ENCODE data around the gene INO80.
A peak's percentile ranks its signal among the peaks of the same experiment; 100 is the strongest.

INO80 gene

DNA sequence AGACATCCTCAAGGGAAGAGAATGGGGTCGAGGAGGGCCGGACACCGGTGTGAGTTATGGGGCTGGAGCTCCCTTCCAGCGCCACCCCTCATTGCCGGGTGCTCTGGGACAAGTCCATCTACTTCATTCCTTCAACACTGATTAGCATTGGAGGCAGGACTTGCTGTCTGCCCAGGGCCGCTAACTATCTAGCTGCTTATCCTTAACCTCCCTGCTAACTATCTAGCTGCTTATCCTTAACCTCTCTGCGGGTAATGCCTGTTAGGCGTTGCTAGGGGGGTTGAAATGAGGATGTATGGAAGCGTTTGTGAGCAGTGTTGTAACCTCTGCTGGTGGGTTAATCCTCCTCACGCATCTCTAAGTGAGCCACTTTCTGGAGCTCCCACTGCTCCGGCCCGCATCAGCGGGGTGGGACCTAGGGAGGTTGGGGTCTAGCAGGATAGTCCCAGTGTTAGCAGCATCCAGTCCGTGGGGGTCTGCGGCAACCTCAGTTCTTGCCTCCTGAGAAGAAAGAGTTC is 173.7 kb downstream of the INO80 start:
- no peak for ATAC-seq
- TF ChIP-seq BACH2 (CRISPR knock-in tag; IDR thresholded peaks at IDR 0.05; ENCODE audit: borderline replicate concordance) (no peak), TOX (CRISPR knock-in tag; IDR thresholded peaks at IDR 0.05; ENCODE audit: borderline replicate concordance) (no peak), ZFP3 (CRISPR knock-in tag; IDR thresholded peaks at IDR 0.05) (no peak), PPARA (CRISPR knock-in tag; IDR thresholded peaks at IDR 0.05; ENCODE audit: borderline replicate concordance) (no peak), ZNF8 (CRISPR knock-in tag; IDR thresholded peaks at IDR 0.05) (no peak), TCF4 (CRISPR knock-in tag; IDR thresholded peaks at IDR 0.05; ENCODE audit: borderline replicate concordance) (no peak), ZNF565 (CRISPR knock-in tag; conservative IDR thresholded peaks at IDR 0.05; ENCODE audit: low read depth) (no peak), RARB (CRISPR knock-in tag; IDR thresholded peaks at IDR 0.05) (no peak), ARNTL (CRISPR knock-in tag; IDR thresholded peaks at IDR 0.05; ENCODE audit: borderline replicate concordance, low read depth) (no peak)
- TF ChIP-seq, protein P1, sequence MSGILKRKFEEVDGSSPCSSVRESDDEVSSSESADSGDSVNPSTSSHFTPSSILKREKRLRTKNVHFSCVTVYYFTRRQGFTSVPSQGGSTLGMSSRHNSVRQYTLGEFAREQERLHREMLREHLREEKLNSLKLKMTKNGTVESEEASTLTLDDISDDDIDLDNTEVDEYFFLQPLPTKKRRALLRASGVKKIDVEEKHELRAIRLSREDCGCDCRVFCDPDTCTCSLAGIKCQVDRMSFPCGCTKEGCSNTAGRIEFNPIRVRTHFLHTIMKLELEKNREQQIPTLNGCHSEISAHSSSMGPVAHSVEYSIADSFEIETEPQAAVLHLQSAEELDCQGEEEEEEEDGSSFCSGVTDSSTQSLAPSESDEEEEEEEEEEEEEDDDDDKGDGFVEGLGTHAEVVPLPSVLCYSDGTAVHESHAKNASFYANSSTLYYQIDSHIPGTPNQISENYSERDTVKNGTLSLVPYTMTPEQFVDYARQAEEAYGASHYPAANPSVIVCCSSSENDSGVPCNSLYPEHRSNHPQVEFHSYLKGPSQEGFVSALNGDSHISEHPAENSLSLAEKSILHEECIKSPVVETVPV (CRISPR knock-in tag; IDR thresholded peaks at IDR 0.05): no peak
- TF ChIP-seq, protein P2, sequence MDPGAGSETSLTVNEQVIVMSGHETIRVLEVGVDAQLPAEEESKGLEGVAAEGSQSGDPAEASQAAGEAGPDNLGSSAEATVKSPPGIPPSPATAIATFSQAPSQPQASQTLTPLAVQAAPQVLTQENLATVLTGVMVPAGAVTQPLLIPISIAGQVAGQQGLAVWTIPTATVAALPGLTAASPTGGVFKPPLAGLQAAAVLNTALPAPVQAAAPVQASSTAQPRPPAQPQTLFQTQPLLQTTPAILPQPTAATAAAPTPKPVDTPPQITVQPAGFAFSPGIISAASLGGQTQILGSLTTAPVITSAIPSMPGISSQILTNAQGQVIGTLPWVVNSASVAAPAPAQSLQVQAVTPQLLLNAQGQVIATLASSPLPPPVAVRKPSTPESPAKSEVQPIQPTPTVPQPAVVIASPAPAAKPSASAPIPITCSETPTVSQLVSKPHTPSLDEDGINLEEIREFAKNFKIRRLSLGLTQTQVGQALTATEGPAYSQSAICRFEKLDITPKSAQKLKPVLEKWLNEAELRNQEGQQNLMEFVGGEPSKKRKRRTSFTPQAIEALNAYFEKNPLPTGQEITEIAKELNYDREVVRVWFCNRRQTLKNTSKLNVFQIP (CRISPR knock-in tag; IDR thresholded peaks at IDR 0.05; ENCODE audit: borderline replicate concordance, low read depth): no peak
- TF ChIP-seq, protein P3, sequence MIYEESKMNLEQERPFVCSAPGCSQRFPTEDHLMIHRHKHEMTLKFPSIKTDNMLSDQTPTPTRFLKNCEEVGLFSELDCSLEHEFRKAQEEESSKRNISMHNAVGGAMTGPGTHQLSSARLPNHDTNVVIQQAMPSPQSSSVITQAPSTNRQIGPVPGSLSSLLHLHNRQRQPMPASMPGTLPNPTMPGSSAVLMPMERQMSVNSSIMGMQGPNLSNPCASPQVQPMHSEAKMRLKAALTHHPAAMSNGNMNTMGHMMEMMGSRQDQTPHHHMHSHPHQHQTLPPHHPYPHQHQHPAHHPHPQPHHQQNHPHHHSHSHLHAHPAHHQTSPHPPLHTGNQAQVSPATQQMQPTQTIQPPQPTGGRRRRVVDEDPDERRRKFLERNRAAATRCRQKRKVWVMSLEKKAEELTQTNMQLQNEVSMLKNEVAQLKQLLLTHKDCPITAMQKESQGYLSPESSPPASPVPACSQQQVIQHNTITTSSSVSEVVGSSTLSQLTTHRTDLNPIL (CRISPR knock-in tag; IDR thresholded peaks at IDR 0.05; ENCODE audit: low read depth): no peak

DNA sequence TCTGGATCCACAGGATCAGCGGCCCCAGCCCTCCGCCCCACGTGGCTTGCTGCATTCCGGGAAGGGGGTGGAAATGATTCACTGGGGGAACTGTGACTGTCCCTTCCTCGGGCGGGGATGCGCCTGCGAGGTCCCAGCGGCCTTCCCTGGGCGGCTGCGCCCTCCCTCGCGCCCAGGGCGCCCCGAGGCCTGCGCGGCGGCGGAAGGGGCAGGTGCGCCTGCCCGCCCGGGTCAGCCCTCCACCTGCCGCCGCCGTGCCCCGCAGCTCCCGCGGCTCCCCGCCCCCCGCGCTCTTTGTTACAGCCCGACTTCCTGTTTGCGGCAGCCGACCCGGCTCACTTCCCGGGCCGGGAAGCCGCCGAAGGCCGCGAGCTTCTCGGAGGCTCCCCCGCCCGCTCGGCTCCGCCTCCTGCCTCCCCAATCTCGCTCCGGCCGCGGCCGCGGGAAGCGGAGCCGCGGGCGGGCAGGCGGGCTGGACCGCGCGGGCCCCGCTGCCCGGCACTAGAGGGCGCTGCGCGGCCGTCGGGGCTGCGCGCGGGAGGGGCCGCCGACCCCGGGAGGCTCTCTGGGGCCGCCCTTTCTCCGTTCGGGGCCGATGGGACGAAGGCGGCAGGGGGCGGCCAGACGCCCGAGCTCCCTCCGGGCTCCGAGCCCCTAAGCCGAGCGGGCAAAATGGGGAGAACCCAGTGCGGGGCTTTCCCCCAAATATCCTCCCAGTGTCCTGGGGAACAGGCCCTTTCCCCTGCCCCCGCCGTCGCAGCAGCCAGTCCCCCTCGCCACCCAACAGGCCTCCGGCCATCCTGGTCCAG is 174.3 kb downstream of the INO80 start:
- TF ChIP-seq, protein P4, sequence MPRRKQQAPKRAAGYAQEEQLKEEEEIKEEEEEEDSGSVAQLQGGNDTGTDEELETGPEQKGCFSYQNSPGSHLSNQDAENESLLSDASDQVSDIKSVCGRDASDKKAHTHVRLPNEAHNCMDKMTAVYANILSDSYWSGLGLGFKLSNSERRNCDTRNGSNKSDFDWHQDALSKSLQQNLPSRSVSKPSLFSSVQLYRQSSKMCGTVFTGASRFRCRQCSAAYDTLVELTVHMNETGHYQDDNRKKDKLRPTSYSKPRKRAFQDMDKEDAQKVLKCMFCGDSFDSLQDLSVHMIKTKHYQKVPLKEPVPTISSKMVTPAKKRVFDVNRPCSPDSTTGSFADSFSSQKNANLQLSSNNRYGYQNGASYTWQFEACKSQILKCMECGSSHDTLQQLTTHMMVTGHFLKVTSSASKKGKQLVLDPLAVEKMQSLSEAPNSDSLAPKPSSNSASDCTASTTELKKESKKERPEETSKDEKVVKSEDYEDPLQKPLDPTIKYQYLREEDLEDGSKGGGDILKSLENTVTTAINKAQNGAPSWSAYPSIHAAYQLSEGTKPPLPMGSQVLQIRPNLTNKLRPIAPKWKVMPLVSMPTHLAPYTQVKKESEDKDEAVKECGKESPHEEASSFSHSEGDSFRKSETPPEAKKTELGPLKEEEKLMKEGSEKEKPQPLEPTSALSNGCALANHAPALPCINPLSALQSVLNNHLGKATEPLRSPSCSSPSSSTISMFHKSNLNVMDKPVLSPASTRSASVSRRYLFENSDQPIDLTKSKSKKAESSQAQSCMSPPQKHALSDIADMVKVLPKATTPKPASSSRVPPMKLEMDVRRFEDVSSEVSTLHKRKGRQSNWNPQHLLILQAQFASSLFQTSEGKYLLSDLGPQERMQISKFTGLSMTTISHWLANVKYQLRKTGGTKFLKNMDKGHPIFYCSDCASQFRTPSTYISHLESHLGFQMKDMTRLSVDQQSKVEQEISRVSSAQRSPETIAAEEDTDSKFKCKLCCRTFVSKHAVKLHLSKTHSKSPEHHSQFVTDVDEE (CRISPR knock-in tag; IDR thresholded peaks at IDR 0.05): no peak
- peak; percentile 63; the same call in 1 of the 2 replicates for TF ChIP-seq SNAI2 (CRISPR knock-in tag; IDR thresholded peaks at IDR 0.05)
- no peak for TF ChIP-seq ARNTL (CRISPR knock-in tag; IDR thresholded peaks at IDR 0.05; ENCODE audit: borderline replicate concordance, low read depth)
- peak; percentile 87 for ATAC-seq

DNA sequence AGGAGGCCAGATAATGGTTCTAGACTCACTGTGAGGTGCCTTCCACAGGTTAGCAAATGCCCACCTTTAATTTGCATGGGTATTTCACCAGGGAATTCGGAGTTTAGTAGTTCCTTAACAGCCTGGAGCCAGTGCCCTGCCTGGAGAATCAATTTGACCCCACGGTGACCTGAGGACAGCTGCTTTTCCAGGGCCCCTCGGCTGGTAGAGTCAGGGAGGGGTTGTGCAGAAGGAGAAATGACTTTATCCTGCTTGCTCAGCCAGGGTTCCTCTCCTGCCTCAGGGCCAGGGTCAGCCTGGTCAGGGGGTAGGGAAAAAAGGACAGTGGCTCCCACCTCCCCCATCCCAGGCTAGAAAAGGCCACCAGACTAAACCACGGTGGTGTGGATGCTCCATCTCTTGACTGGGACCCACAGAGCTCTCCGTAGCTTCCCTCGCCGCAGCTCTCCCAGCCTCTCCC is 175.0 kb downstream of the INO80 start:
- TF ChIP-seq GLIS3 (CRISPR knock-in tag; IDR thresholded peaks at IDR 0.05) (no peak), CSDC2 (CRISPR knock-in tag; IDR thresholded peaks at IDR 0.05) (no peak)
- ATAC-seq: no peak

DNA sequence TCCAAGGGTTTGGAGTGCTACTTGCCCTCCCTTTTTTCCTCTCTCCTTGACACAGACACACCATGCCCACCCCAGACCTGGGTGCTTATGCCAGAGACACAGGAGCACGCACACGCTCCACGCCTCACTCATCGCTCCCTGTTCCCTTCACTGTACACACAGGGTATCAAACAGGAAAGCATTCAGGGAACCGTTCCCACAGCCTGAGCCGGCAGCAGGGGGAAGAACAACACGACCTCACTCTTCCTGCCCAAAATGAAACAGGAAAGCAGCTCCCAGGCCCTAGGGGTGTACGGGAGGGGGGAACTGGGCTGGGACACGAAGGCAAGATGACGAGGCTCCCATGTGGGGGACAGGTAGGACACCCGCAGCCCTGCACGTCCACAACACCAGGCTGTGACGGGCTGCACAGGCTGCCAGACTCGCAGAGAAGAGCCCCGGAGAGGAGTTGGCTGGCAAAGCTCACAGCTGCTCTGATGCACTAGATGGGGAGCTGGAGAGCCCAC is 175.7 kb downstream of the INO80 start:
- ATAC-seq: no peak
- TF ChIP-seq, protein P2 (CRISPR knock-in tag; IDR thresholded peaks at IDR 0.05; ENCODE audit: borderline replicate concordance, low read depth): no peak
- TF ChIP-seq ZNF565 (CRISPR knock-in tag; conservative IDR thresholded peaks at IDR 0.05; ENCODE audit: low read depth) (no peak), CSDC2 (CRISPR knock-in tag; IDR thresholded peaks at IDR 0.05) (no peak), TCF4 (CRISPR knock-in tag; IDR thresholded peaks at IDR 0.05; ENCODE audit: borderline replicate concordance) (no peak), GLIS3 (CRISPR knock-in tag; IDR thresholded peaks at IDR 0.05) (no peak), ESRRG (CRISPR knock-in tag; IDR thresholded peaks at IDR 0.05) (no peak), ZNF8 (CRISPR knock-in tag; IDR thresholded peaks at IDR 0.05) (no peak), ZNF70 (CRISPR knock-in tag; IDR thresholded peaks at IDR 0.05) (no peak)
- TF ChIP-seq, protein P1 (CRISPR knock-in tag; IDR thresholded peaks at IDR 0.05): no peak
- TF ChIP-seq, protein P3 (CRISPR knock-in tag; IDR thresholded peaks at IDR 0.05; ENCODE audit: low read depth): no peak
- TF ChIP-seq, protein P5, sequence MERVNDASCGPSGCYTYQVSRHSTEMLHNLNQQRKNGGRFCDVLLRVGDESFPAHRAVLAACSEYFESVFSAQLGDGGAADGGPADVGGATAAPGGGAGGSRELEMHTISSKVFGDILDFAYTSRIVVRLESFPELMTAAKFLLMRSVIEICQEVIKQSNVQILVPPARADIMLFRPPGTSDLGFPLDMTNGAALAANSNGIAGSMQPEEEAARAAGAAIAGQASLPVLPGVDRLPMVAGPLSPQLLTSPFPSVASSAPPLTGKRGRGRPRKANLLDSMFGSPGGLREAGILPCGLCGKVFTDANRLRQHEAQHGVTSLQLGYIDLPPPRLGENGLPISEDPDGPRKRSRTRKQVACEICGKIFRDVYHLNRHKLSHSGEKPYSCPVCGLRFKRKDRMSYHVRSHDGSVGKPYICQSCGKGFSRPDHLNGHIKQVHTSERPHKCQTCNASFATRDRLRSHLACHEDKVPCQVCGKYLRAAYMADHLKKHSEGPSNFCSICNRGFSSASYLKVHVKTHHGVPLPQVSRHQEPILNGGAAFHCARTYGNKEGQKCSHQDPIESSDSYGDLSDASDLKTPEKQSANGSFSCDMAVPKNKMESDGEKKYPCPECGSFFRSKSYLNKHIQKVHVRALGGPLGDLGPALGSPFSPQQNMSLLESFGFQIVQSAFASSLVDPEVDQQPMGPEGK (CRISPR knock-in tag; IDR thresholded peaks at IDR 0.05; ENCODE audit: borderline replicate concordance): no peak
